Ovary (tissue), 3 donors: ENCODE data around the gene CAPZA2.

ENCODE experiments used
- POLR2A ChIP-seq: fragments of 450-650 bp; IDR thresholded peaks from one replicate; pipeline ENCODE4 v1.6.1; 2017; ENCODE audit warnings: antibody characterized with exemption, mild to moderate bottlenecking, moderate library complexity
- TF ChIP-seq, protein P1 (sequence below), 3 donors: fragments of 450-650 bp in 2 of 3; fragments of 200-600 bp in 1 of 3; IDR thresholded peaks; one replicate each; pipeline versions ENCODE4 v1.5.1 to v1.8.0; 2016 to 2022; ENCODE audit warnings: antibody characterized with exemption in 3 of 3, mild to moderate bottlenecking in 1 of 3
- donor health status: DM: no; HTN: no; CAD: no.

GRCh38 chr7:116963234-116963633, 100.8 kb downstream of the CAPZA2 start:
- no peak for TF ChIP-seq POLR2A
- TF ChIP-seq, protein P1, sequence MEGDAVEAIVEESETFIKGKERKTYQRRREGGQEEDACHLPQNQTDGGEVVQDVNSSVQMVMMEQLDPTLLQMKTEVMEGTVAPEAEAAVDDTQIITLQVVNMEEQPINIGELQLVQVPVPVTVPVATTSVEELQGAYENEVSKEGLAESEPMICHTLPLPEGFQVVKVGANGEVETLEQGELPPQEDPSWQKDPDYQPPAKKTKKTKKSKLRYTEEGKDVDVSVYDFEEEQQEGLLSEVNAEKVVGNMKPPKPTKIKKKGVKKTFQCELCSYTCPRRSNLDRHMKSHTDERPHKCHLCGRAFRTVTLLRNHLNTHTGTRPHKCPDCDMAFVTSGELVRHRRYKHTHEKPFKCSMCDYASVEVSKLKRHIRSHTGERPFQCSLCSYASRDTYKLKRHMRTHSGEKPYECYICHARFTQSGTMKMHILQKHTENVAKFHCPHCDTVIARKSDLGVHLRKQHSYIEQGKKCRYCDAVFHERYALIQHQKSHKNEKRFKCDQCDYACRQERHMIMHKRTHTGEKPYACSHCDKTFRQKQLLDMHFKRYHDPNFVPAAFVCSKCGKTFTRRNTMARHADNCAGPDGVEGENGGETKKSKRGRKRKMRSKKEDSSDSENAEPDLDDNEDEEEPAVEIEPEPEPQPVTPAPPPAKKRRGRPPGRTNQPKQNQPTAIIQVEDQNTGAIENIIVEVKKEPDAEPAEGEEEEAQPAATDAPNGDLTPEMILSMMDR (IDR thresholded peaks at IDR 0.05), result no peak
